HG03064 (cell line): Measurements from ENCODE around the gene BCO2.
A peak's percentile ranks its signal among the peaks of the same experiment; 100 is the strongest.

Experiments used
- ATAC-seq: cut with Tn5 transposase; IDR thresholded peaks from one replicate; pipeline ENCODE4 v1.9.1; 2021; ENCODE audit warnings: low read depth; ENCODE audit not compliant: unreplicated experiment

Gene BCO2

DNA sequence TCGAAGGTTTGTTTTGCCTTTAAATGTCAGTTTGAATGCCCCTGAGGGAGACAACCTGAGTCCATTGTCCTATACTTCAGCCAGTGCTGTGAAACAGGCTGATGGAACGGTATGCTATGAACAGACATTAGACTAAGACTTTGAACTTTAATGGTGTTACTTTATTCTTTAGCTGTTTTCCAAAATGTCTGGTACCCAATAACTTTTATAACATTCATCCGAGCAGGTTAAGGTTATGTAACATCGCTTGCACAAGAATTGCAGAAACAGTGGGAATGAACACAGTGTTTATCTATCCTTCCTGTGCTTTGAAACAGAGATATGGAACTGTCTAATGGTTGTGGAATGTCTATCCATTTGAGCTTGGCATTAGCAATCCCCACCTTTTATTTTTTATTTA is 38.4 kb downstream of the BCO2 start:
- ATAC-seq, result no peak

DNA sequence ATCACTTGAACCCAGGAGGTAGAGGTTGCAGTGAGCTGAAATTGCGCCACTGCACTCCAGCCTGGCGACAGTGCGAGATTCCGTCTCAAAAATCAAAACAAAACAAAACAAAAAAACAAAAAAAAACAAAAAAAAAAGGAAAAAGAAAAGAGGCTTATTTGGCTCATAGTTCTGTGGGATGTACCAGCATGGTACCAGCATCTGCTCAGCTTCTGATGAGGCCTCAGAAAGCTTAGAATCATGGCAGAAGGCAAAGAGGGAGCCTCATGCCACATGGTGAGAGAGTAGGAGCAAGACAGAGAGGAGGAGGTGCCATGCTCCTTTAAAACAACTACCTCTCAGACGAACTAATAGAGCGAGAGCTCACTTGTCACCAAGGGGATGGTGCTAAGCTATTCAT is 40.3 kb downstream of the BCO2 start:
- ATAC-seq, result no peak

DNA sequence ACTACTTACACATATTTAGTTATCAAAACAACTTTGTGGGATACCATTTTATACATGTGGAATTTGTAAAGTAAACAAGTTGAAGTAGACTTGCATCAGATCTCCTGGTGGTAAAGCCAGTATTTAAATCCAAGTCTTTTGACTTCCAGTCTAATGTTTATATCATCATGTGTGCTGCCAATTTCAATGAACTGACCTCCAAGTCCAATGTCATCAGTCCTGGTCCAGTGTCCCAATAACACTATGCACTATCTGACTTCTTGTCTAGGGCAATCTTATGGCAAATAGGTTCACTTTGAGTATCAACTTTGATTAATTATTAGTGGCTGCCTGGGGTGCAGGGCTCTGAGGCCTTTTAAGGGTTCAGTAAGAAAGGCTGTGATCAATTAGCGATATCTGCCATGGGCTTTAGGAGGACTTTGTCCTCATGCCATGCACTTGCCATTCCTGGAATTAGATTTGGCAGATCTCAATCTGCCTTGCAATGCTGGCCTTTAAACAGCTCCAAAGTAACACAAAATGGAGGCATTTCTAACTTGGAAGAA is 41.3 kb downstream of the BCO2 start:
- no peak for ATAC-seq

DNA sequence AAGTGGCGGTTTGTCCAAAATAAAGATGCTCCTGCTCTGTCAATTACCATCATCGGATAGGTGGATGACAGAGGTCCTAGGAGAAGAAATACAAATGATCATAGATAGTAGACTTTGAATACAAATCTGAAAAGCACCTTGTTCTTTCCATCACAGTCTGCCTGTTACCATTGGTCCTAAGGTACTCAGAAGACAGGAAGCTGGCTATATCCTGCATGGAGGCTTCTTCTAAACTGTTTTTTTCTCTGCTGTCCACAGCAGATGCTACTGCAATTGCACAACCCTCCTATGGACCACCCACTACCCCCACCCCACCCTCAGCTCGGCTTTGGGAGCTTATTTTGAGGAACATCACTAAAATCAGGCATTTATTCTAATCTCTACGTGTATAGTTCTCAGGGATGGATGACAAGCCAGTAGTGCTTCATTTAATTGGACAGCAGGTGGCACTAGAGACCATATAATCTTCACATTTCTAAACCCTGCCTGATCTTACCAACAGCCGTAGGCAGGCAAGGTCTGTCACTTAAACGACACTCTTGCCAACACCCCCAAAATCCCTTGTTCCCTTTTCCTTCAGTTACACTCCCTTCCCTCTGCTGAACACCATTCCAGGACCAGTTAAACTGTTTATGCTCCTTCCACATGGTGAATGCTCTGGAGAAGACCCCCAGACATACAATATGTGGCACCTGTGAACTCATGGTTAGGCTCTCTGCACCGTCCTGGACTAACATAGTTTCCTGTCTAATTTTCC is 44.3 kb downstream of the BCO2 start:
- peak; percentile 96 for ATAC-seq

DNA sequence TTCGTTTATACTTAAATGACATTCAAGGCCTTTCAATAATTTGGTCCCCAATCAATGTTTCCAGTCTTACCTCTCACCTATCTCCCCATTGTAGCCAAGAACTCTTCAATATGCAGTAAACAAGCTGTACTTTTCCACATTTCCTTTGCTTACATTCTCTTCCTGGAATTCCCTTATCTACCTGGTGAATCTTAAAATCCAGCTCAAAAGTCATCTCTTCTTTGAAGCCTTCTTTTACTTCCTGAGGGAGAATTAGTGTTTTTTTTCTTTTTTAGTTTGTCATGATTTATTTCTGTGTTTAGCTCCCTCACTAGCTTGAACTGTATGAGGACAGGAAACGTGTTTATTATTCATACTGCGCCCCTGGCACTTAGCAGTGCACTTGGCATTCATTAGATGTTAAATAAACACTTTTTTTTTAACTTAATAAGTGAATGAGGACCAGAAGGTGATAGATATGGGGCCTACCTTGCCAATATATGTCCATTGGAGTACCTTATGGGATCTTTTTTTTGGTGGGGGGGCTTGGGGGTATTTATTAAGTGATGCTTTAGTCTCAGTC is 46.0 kb downstream of the BCO2 start:
- no peak for ATAC-seq

DNA sequence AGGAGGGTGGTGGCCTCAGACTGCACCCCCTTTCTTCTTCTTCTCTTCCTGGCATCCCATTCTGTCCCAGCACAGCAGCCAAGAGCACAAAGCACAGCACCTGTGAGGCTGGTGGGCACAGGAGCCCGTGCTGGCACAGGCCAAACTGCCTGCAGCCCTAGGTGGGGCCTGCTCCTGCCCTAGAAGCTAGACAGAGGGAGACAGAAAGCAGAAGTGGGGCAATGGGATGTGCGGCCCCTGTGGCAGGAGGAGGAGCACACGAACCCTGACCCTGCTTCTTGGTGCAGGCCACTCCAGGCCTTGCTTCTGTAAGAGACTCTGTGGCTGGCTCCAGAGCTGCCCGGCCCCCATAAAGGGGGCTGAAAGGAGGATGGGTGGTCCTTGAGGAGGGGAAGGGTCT is 47.0 kb downstream of the BCO2 start:
- no peak for ATAC-seq

DNA sequence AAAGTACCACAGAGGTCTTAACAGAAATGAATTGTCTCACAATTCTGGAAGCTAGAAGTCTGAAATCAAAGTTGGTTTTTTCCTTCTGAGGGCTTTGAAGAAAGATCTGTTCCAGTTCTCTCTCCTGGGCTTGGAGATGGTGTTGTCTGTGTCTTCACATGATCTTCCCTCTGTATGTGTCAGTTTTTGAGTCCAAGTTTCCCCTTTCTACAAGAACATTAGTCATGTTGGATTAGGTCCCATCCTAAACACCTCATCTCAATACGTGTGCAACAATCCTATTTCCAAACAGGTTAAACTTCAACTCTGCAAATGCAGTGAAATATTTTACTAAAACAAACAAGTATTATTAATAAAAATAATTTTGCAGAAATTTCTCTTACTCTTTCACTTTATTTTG is 47.8 kb downstream of the BCO2 start:
- no peak for ATAC-seq

DNA sequence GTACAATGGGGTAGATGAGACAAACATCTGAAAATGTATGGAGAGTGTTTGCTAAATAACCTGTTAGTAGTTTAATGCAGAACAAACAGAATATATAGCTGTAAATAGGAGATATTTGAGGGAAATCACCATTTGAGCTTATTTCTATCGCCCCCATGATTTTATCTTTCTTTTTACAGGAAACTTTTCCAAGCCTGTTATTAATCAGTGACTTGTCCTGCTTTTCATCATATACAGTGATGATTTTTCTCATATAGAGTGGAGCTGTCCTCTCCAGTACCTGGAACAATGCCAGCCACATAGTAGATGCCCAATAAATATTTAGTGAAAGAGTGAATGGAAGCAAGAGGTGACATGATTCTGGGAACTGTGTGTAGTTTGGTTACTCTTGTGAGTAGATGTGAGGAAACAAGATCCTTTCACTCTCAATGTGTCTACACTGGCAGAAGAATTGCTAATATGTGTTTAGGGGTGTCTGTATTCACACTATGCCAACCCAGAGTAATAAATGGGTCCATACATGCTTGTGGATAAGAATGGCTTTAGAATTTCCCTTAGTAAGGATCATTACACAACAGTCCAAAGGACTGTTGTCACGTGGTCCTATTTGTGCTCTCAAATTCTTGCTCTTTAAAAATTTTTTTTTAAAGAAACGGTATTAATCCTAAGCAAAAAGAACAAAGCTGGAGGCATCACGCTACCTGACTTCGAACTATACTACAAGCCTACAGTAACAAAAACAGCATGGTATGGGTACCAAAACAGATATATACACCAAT is 48.6 kb downstream of the BCO2 start:
- no peak for ATAC-seq

DNA sequence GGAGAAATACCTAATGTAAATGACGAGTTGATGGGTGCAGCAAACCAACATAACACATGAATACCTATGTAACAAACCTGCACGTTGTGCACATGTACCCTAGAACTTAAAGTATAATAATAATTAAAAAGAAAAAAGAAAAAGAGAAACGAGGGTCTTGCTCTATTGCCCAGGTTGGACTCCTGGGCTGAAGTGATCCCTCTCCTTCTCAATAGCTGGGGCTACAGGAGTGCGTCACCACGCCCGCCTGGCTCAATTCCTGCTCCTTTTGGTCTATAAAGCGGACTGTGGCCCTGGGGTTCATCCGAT is 50.4 kb downstream of the BCO2 start:
- no peak for ATAC-seq

DNA sequence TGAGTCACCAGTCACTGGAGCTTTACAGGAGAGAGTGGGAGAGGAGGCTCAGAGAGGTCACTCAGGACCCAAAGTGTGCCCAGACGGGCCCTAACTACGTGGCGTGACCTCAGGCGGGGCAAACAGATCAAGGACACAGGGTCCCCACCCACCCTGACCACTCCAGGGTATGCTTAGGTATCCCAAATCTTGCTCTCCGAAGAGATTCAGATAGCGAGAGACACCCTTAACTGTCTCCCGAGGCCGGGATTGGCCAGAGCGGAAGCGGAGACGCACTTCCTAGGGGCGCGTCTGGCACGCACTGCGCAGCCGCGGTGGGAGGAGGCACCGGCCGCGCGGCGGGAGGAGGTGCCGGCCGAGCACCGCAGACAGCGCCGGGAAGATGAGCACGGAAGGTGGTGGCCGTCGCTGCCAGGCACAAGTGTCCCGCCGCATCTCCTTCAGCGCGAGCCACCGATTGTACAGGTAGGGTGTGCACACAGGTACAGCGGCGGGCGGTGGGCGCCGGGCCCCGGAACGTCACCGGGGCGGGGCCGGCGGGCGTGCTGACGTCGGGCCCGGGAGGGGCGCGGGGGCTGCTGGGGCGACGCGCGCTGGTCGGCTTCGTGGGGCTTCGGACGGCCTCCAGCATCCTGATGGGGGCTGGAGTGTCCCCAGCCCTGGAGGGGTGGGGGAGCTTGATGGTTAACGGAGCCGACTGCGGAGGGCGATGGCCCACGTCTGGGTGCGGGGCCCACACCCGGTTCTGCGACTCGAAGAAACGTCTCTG is 50.9 kb downstream of the BCO2 start, which contains the start of gene PTS:
PTS (plus strand) TSS at position 367 of the 769 bp plus-strand sequence; CDS start at position 383, 16 bp downstream.
- ATAC-seq, result peak; percentile 98

DNA sequence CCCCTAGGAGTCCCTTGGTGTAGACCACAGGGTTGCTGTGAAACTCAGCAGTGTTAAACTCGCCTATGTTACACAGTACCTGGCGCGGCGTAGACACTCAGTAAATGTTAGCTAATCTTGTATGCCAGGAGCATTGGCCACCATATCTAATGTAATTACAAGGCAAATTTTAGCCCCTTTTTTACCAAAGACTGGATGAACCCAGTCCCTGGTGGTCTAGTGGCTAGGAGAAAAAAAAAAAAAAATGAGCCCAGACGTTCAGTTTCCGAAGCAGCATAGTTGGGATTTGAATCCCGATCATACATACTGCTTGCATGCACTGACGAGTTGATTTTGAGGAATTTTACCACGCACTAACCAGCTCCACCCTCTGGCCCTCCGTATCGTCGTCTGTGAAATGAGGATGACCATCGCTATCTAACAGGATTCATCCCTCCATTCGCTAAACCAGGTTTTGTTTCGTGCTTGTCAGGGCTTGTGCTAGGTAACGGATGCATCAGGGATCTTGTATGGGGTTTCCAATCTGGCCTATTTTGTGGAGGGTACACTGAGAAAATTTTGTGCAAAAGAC is 51.6 kb downstream of the BCO2 start:
- peak; percentile 47 for ATAC-seq

DNA sequence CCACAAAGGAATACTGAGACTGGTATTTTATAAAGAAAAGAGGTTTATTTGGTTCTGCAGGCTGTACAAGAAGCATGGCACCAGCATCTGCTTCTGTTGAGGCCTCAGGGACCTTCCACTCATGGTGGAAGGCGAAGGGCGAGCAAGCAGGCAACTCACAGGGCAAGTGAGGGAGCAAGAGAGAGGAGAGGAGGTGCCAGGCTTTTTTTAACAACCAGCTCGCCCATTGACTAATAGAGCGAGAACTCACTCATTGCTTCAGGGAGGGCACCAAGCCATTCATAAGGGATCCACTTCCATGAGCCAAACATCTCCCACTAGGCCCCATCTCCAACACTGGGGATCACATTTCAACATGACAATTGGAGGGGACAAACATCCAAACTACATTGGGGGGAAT is 52.2 kb downstream of the BCO2 start:
- no peak for ATAC-seq

DNA sequence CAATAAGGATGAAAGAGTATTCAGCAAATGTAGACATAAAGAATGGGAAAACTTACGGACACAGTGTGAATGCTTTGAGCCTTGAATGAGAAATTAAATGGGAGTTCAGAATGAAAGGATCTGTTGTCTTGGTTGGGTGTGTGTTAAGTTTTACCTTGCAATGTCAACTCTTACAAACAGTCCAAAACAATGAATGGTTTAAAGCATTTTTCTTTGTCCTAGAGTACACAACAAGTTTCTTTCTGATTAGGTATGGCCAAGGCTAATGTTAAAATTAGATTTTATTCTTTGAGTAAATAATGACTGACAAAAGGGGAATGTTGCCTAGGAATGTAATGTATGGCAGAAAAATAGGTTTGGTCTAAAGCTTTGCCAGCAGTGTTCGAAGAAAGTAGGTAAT is 53.4 kb downstream of the BCO2 start:
- ATAC-seq, result no peak

DNA sequence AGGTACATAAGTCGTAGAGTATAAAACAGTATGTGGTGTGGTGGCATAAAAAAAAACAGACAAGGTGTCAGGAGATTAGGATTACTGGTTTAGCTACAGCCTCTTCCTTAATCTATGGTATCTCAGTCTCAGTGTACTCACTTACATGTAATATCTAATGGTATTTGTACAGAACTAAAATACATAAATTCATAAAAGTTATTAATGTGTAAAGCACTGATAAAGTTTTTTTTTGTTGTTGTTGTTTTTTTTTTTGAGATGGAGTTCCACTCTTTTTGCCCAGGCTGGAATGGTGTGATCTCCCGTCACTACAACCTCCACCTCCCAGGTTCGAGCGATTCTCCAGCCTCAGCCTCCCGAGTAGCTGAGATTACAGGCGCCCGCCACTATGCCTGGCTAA is 53.8 kb downstream of the BCO2 start:
- no peak for ATAC-seq

DNA sequence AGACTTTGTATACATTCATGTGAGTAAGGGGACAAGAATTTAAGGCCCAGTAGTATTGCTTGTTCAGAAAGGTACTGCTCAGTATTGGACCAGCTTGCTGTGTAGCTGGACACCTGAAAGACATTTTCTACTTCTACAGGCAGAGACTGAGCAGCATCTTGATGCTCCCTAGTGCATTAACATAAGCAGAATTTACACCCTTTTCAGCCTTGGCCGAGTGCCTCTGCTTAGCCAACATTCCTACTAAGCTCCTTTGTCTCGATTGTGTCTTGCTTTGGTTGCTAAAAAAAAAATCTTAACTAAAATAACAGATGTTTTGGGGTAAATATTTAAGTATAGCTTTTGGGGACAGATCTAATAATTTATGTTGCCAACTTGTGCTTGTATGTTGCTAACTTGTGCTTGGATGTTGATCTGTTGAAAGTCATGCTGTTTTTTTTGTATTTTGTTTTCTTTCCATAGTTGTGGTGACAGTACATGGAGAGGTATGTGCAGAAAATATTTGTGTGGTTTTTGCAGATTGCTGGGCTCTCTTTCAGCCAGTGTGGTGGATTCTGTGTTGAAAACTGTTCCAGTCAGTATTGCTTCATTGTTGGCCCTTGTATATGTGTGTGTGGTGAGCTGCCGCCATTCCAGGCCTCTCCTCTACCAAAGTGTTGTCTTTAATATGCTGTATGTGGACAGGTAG is 54.6 kb downstream of the BCO2 start:
- no peak for ATAC-seq

DNA sequence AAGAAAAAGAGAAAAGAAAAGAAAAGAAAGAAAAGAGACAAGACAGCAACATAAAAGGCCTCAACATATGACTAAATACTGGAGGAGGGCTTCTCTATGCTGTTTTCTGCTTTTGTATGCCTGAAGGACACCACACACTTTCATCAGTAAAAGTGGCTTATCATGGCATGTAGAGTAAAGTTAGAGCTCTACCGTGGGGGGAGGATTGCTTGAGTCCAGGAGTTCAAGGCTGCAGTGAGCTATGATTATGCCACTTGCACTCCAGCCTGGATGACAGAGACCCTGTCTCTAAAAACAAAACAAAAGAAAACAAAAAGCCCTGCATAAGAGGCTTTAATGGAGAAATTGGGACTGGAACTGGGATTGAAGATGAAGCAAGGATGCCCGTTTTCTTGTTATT is 56.6 kb downstream of the BCO2 start:
- no peak for ATAC-seq

DNA sequence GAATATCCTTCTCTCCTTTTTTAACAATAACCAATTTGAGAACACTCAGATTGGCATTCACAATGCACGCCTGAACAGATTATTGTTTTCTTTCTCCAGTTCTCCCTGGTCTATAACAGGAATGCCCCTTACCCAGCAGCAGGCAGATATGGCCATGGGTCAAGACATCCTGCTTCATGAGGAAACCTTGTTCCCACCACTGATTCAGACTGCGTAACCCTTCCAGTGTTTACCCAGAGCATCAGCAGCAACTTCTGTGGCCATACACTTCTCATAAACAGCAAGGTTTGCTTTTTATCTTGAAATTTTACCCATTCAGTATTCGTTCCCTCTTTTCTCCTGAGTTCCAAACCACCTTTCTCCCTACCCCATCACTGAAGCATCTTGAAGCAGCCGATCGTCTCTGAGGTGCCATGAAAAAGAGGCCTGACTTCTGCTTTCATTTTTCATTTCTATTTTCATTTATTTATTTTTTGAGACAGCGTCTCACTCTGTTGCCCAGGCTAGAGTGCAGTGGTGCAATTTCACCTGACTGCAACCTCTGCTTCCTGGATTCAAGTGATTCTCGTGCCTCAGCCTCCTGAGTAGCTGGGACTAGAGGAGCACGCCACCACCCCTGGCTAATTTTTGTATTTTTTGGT is 60.6 kb downstream of the BCO2 start:
- no peak for ATAC-seq

DNA sequence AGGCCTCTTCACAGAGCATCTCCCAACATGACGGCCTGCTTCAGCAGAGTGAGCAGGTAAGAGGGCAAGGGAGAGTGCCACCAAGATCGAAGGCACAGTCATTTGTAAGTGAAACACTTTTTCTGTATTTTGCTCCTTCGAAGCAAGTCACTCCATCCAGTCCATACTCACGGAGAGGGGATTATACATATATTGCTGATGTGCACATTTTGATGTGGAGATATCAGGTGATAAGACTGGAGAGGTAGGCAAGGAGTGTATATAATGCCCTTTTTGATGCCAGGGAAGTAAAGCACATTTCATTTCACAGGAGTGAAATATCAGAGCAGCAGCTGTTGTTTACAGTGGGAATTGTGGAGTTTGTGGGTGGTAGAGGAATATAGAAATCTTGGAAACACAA is 62.1 kb downstream of the BCO2 start:
- ATAC-seq, result no peak

DNA sequence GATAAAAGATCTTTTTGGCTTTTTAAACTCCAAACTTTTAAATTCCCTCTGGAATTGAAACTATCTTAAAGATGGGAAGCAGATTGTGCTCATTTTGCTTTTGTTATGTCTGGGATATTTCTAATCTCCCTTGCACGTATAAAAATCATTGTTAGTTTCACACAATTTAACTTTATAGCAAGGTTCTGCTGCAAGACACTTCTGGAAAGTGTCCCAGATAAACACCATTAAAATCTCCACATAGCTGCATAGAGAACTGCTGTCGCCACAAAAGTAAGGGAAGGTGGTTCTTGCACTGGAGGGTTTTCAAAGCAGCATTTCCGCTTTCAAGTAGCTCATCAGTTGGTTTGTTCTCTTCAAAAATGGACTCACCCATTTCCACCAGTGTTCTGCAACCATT is 62.7 kb downstream of the BCO2 start:
- ATAC-seq, result no peak

DNA sequence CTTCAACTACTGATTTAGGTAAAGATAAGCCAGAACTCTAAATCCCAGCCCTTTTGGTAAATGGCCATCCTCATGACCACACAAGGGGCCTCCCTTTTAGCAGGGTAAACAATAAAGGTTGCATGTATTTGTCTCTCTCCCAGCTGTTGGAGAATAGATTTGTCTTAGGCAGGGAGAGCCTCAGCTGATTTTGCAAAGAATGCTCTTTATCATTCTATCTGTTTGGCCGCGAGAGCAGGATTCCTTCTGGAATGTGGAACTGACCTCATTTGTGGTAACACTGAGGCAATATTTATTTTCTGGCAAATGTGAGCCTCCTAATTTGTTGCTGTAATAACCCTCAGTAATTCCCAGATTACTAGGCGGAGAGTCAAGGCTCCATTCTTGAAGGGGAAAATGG is 66.2 kb downstream of the BCO2 start:
- no peak for ATAC-seq
